HepG2 (cell line): ENCODE data around the gene CLCA1. TPM values are rescaled to one million over a fixed set of nuclear protein-coding genes. Genes with fewer than 3 reads are reported as not detected.

ENCODE experiments used
- ATAC-seq: fragments of 200-7000 bp; cut with Tn5 transposase; 3 replicates; pipeline ENCODE4 v1.9.1; 2020; ENCODE audit warnings: mild to moderate bottlenecking, moderate library complexity
- BruUV-seq: library from RNA; stranded (reverse); fragments of 400-500 nt; replicated peaks from 2 replicates; lab custom pipeline; 2021; lab: Mats Ljungman, UMichigan
- CTCF ChIA-PET: fragments of 300-600 bp; formaldehyde crosslinking; extraction: SDS; loops from one replicate; lab custom pipeline; 2021; ENCODE audit warnings: low total read pairs, inconsistent platforms, low intra/inter-chr PET ratio; lab: Yijun Ruan, JAX
- POLR2A ChIA-PET: fragments of 350-600 bp; sonication (Branson Sonifier 250); formaldehyde crosslinking; loops from one replicate; lab custom pipeline; 2020; ENCODE audit warnings: antibody characterized with exemption, inconsistent platforms; lab: Yijun Ruan, JAX
- DNase-seq: peaks from one replicate; pipeline ENCODE4 v3.0.0-alpha.2; 2015; ENCODE audit warnings: low spot score
- FAIRE-seq: peaks from 3 replicates; lab custom pipeline; 2011; peaks lifted over from hg19 to GRCh38; lab: Jason Lieb, UNC
- H2AFZ ChIP-seq: one replicate; pipeline ENCODE4 v1.6.1; 2011; ENCODE audit warnings: low read length, inconsistent platforms
- H3K27ac ChIP-seq: fragments of 300-600 bp; 3 replicates; pipeline ENCODE4 v1.8.0; 2011; ENCODE audit warnings: mixed run types, mild to moderate bottlenecking, mixed read lengths, low read length, inconsistent platforms; ENCODE audit not compliant: insufficient read depth; ENCODE audit errors: extremely low read length
- H3K27me3 ChIP-seq, 2 experiments: fragments of 200-600 bp in 1 of 2; 2 replicates in 1 of 2; 3 replicates in 1 of 2; pipeline versions ENCODE4 v1.6.0 to v1.8.0; 2011; ENCODE audit warnings: low read length in 2 of 2, mild to moderate bottlenecking in 2 of 2, moderate library complexity in 2 of 2, inconsistent platforms in 1 of 2; ENCODE audit not compliant: insufficient read depth in 2 of 2, control insufficient read depth in 1 of 2
- H3K36me3 ChIP-seq, 2 experiments: fragments of 200-600 bp in 1 of 2; replicated peaks in 1 of 2; 2 replicates in 1 of 2; 3 replicates in 1 of 2; pipeline versions ENCODE4 v1.5.1 to v1.8.0; 2011; ENCODE audit warnings: low read length in 2 of 2, inconsistent platforms in 1 of 2; ENCODE audit not compliant: insufficient read depth in 2 of 2, control insufficient read depth in 1 of 2
- H3K4me1 ChIP-seq: 2 replicates; pipeline ENCODE4 v1.5.1; 2012; ENCODE audit warnings: low read length, inconsistent platforms; ENCODE audit not compliant: insufficient read depth
- H3K4me2 ChIP-seq: 2 replicates; pipeline ENCODE4 v1.6.0; 2011; ENCODE audit warnings: low read depth, low read length, inconsistent platforms
- H3K4me3 ChIP-seq, 3 experiments: fragments of 200-600 bp in 1 of 3; sonication (generic), shearing (Covaris generic) in 1 of 3; replicated peaks in 1 of 3; 2 replicates each; pipeline ENCODE4 v1.5.1; 2011 to 2016; ENCODE audit warnings: low read length in 3 of 3, inconsistent platforms in 2 of 3, low read depth in 2 of 3, mild to moderate bottlenecking in 2 of 3, control low read depth in 1 of 3, mixed read lengths in 1 of 3; ENCODE audit not compliant: insufficient read depth in 1 of 3
- H3K79me2 ChIP-seq: one replicate; pipeline ENCODE4 v1.6.1; 2011; ENCODE audit warnings: low read length, inconsistent platforms; ENCODE audit not compliant: insufficient read depth
- H3K9ac ChIP-seq: 2 replicates; pipeline ENCODE4 v1.6.0; 2011; ENCODE audit warnings: mild to moderate bottlenecking, low read depth, low read length, inconsistent platforms; ENCODE audit not compliant: insufficient read depth
- H3K9me3 ChIP-seq: 2 replicates; pipeline ENCODE4 v1.5.1; 2012; ENCODE audit warnings: mild to moderate bottlenecking, low read length
- H4K20me1 ChIP-seq: 2 replicates; pipeline ENCODE4 v1.6.0; 2011; ENCODE audit warnings: inconsistent platforms, mild to moderate bottlenecking, low read length, moderate library complexity; ENCODE audit not compliant: insufficient read depth
- E2F1 ChIP-seq: sonication (generic); formaldehyde crosslinking; IDR thresholded peaks from 2 replicates; pipeline ENCODE4 v1.5.0; 2020; ENCODE audit warnings: missing genetic modification reagents
- ELF1 ChIP-seq: sonication (generic); formaldehyde crosslinking; IDR thresholded peaks from 2 replicates; pipeline ENCODE4 v1.4.0; 2020; ENCODE audit warnings: missing genetic modification reagents
- FOXC1 ChIP-seq: sonication (generic); formaldehyde crosslinking; IDR thresholded peaks from 2 replicates; pipeline ENCODE4 v1.8.0; 2022; ENCODE audit warnings: mild to moderate bottlenecking, missing genetic modification reagents, borderline replicate concordance
- GLI4 ChIP-seq: sonication (generic); formaldehyde crosslinking; IDR thresholded peaks from 2 replicates; pipeline ENCODE4 v1.5.1; 2020; ENCODE audit warnings: missing genetic modification reagents, mild to moderate bottlenecking, moderate library complexity, borderline replicate concordance
- HCFC1 ChIP-seq: fragments of 150-350 bp; IDR thresholded peaks from 2 replicates; pipeline ENCODE4 v1.6.1; 2014; ENCODE audit warnings: low read depth, low read length
- HMGA1 ChIP-seq: sonication (generic); formaldehyde crosslinking; conservative IDR thresholded peaks from 2 replicates; pipeline ENCODE4 v1.4.0; 2020; ENCODE audit warnings: missing genetic modification reagents
- PAF1 ChIP-seq: IDR thresholded peaks from 2 replicates; pipeline ENCODE4 v1.6.1; 2016; ENCODE audit warnings: missing genetic modification reagents, missing compliant biosample characterization
- PRDM15 ChIP-seq: sonication (generic); formaldehyde crosslinking; IDR thresholded peaks from 2 replicates; pipeline ENCODE4 v1.4.0; 2020; ENCODE audit warnings: missing genetic modification reagents
- SNAPC5 ChIP-seq: sonication (generic); formaldehyde crosslinking; IDR thresholded peaks from 2 replicates; pipeline ENCODE4 v1.8.1; 2023; ENCODE audit warnings: mild to moderate bottlenecking, missing genetic modification reagents, borderline replicate concordance
- ZFP36 ChIP-seq: fragments of 150-350 bp; IDR thresholded peaks from 2 replicates; pipeline ENCODE4 v1.6.1; 2018; ENCODE audit warnings: borderline replicate concordance, low read length, low read depth; ENCODE audit not compliant: partially characterized antibody
- ZNF383 ChIP-seq: sonication (generic); formaldehyde crosslinking; IDR thresholded peaks from 2 replicates; pipeline ENCODE4 v1.4.0; 2020; ENCODE audit warnings: missing genetic modification reagents, mild to moderate bottlenecking, borderline replicate concordance
- ZNF713 ChIP-seq: sonication (generic); formaldehyde crosslinking; IDR thresholded peaks from 2 replicates; pipeline ENCODE4 v1.4.0; 2020; ENCODE audit warnings: mild to moderate bottlenecking, missing genetic modification reagents
- ZNF720 ChIP-seq: sonication (generic); formaldehyde crosslinking; IDR thresholded peaks from 2 replicates; pipeline ENCODE4 v1.4.0; 2020; ENCODE audit warnings: missing genetic modification reagents
- ZNF775 ChIP-seq: sonication (generic); formaldehyde crosslinking; IDR thresholded peaks from 2 replicates; pipeline ENCODE4 v1.4.0; 2020; ENCODE audit warnings: missing genetic modification reagents, mild to moderate bottlenecking, moderate library complexity, borderline replicate concordance
- ZNF850 ChIP-seq: sonication (generic); formaldehyde crosslinking; conservative IDR thresholded peaks from 2 replicates; pipeline ENCODE4 v1.9.0; 2021; ENCODE audit warnings: mild to moderate bottlenecking, missing genetic modification reagents
- WGBS: methylation state at CpG from one replicate; pipeline ENCODE4 v1.1.6; 2017; ENCODE audit warnings: low lambda C conversion rate; 5-methylcytosine and 5-hydroxymethylcytosine counted together
- in situ Hi-C: cut with HindIII; loops from 2 replicates; pipeline ENCODE4 v1.10.0; 2017; ENCODE audit warnings: low pct_unique_long_range_greater_than_20kb; ENCODE audit not compliant: extremely low pct_ligation_motif_present
- intact Hi-C: fragments of 100-400 bp; cut with micrococcal nuclease; formaldehyde crosslinking; loops from one replicate; pipeline ENCODE4 v1.10.0; 2022; ENCODE audit not compliant: unreplicated experiment
- polyA plus RNA-seq, 8 experiments: library from polyadenylated mRNA; depleted of rRNA in 3 of 8; stranded (reverse) in 7 of 8; unstranded in 1 of 8; fragments of >200 nt; fragmentation: Illumina TruSeq in 4 of 8; extraction: Trizol in 4 of 8; gene quantifications; 2 replicates each; pipeline versions ENCODE4 v1.2.1 to v1.2.3, GENCODE V29; 2011 to 2016; ENCODE audit warnings: low read depth in 4 of 8, missing spikeins in 1 of 8, mixed read lengths in 1 of 8; ENCODE audit not compliant: insufficient read depth in 1 of 8
- total RNA-seq, 5 experiments: library from RNA; depleted of rRNA; stranded (reverse); fragments of >200 nt; fragmentation: Illumina TruSeq; extraction: Trizol; gene quantifications; 2 replicates each; pipeline ENCODE4 v1.2.3, GENCODE V29; 2016; ENCODE audit warnings: low read depth in 1 of 5

Gene CLCA1
- total and polyA plus RNA-seq, 2 of the 13 experiments (the other 11 are each of a cell fraction or from before 2014, with no cell fraction given) = not detected

- no peak overlapping the region for H2AFZ ChIP-seq
- no peak overlapping the region for H3K4me2 ChIP-seq
- intact Hi-C loops = no loop called here
- no peaks in the 10 kb centered on the region for H3K9me3 ChIP-seq
- no peaks in the 10 kb centered on the region for H4K20me1 ChIP-seq
- ChIA-PET POLR2A (no interaction called here), CTCF (no interaction called here)
- no peak overlapping the region for H3K4me3 ChIP-seq
- in situ Hi-C loops = no loop called here
- no TSS peak for BruUV-seq
- TF ChIP-seq PAF1 (no peak), ZNF775 (CRISPR knock-in tag) (no peak), ZNF720 (no peak), ZNF383 (CRISPR knock-in tag) (no peak), SNAPC5 (no peak), ZFP36 (no peak), PRDM15 (CRISPR knock-in tag) (no peak), HCFC1 (no peak), ZNF850 (no peak), GLI4 (no peak), FOXC1 (CRISPR knock-in tag) (no peak), ZNF713 (no peak), E2F1 (no peak), HMGA1 (CRISPR knock-in tag) (no peak), ELF1 (CRISPR knock-in tag) (no peak)
- 14% methylated on average over 2 of the region's 2 CpGs for WGBS
- no peak overlapping the region for H3K9ac ChIP-seq
- H3K79me2 ChIP-seq = no peaks in the 10 kb centered on the region
- no peaks in the 10 kb centered on the region for H3K27me3 ChIP-seq
- no peak for FAIRE-seq
- ATAC-seq = no peak
- no peaks in the 10 kb centered on the region for H3K4me1 ChIP-seq
- no peaks in the 10 kb centered on the region for H3K36me3 ChIP-seq
- no peak for DNase-seq
- H3K27ac ChIP-seq = no peak overlapping the region
Observed at GRCh38 chr1:86441581-86441980, 27.1 kb upstream of the CLCA1 start.
